HG03558 (cell line): ENCODE data around the gene RANGAP1.
A peak's percentile ranks its signal among the peaks of the same experiment; 100 is the strongest.

Experiments used
- ATAC-seq: cut with Tn5 transposase; IDR thresholded peaks from one replicate; pipeline ENCODE4 v1.9.1; 2021; ENCODE audit warnings: moderate number of reproducible peaks; ENCODE audit not compliant: unreplicated experiment; ENCODE audit errors: extremely low read depth

The RANGAP1 gene

GRCh38 chr22:41204992-41205900 is 80.7 kb downstream of the RANGAP1 start, which contains the start of gene L3MBTL2:
TSS of gene L3MBTL2 (plus strand) at chr22:41205312. CDS start at chr22:41205363, 51 bp downstream.
- ATAC-seq = peak; percentile 91

- ATAC-seq = no peak
These were observed 81.9 kb downstream of the RANGAP1 start for GRCh38 chr22:41204066-41204465.

GRCh38 chr22:41203118-41203517 is 82.9 kb downstream of the RANGAP1 start:
- no peak for ATAC-seq

GRCh38 chr22:41201141-41201540 is 84.8 kb downstream of the RANGAP1 start:
- no peak for ATAC-seq

- ATAC-seq = no peak
These were observed 87.9 kb downstream of the RANGAP1 start for GRCh38 chr22:41198027-41198580.

GRCh38 chr22:41197038-41197972 is 88.7 kb downstream of the RANGAP1 start:
- peak; percentile 31 for ATAC-seq
